ENCODE data around the gene HDAC4.

The HDAC4 gene

GRCh38 chr2:239401067-239401880 is 454 bp upstream of the HDAC4 start (continued):
- peak; percentile 76 for TF ChIP-seq ZNF629 (tag by site-specific recombination; IDR thresholded peaks at IDR 0.05)
- TF ChIP-seq ZNF704 (tag by site-specific recombination; IDR thresholded peaks at IDR 0.05), result no peak
- TF ChIP-seq ZBTB20 (tag by site-specific recombination; IDR thresholded peaks at IDR 0.05), result no peak
- TF ChIP-seq ZNF433 (tag by site-specific recombination; IDR thresholded peaks at IDR 0.05; ENCODE audit: low read depth), result no peak
- peak; percentile 97 for TF ChIP-seq PBX3 (CRISPR knock-in tag; IDR thresholded peaks at IDR 0.05)
- TF ChIP-seq RBAK (tag by site-specific recombination; IDR thresholded peaks at IDR 0.05), result no peak
- peak; percentile 93 for TF ChIP-seq ZNF561 (tag by site-specific recombination; IDR thresholded peaks at IDR 0.05; ENCODE audit: borderline replicate concordance)
- no peak for TF ChIP-seq ZNF548 (tag by site-specific recombination; IDR thresholded peaks at IDR 0.05)
- peak; percentile 26; the same call in 1 of the 2 replicates for TF ChIP-seq CTCF (tag by site-specific recombination; IDR thresholded peaks at IDR 0.05)
- TF ChIP-seq TRIM28 (IDR thresholded peaks at IDR 0.05; ENCODE audit: borderline replicate concordance, low read length), result no peak; the same call in 1 of the 2 replicates
- TF ChIP-seq GLI2 (tag by site-specific recombination; IDR thresholded peaks at IDR 0.05; ENCODE audit: borderline replicate concordance, low read depth), result no peak
- TF ChIP-seq KLF1 (tag by site-specific recombination; IDR thresholded peaks at IDR 0.05), result peak; percentile 86
- TF ChIP-seq WT1 (tag by site-specific recombination; IDR thresholded peaks at IDR 0.05), result peak; percentile 57; the same call in 1 of the 2 replicates
- TF ChIP-seq ZNF658 (tag by site-specific recombination; IDR thresholded peaks at IDR 0.05), result no peak
- TF ChIP-seq ZBTB7A (tag by site-specific recombination; IDR thresholded peaks at IDR 0.05; ENCODE audit: low read depth), result no peak
- TF ChIP-seq TSHZ1 (tag by site-specific recombination; IDR thresholded peaks at IDR 0.05; ENCODE audit: borderline replicate concordance), result no peak
- no peak for TF ChIP-seq ZNF707 (tag by site-specific recombination; IDR thresholded peaks at IDR 0.05)
- TF ChIP-seq BCL11B (tag by site-specific recombination; IDR thresholded peaks at IDR 0.05; ENCODE audit: low read depth), result no peak
- TF ChIP-seq ZNF426 (tag by site-specific recombination; IDR thresholded peaks at IDR 0.05), result no peak
- TF ChIP-seq ZNF221 (tag by site-specific recombination; IDR thresholded peaks at IDR 0.05; ENCODE audit: borderline replicate concordance), result no peak
- TF ChIP-seq ZNF558 (tag by site-specific recombination; IDR thresholded peaks at IDR 0.05), result no peak
- TF ChIP-seq ZNF366 (tag by site-specific recombination; conservative IDR thresholded peaks at IDR 0.05), result no peak
- no peak for TF ChIP-seq ZNF544 (tag by site-specific recombination; IDR thresholded peaks at IDR 0.05)
- TF ChIP-seq PRDM4 (tag by site-specific recombination; IDR thresholded peaks at IDR 0.05), result 0 out of 2 replicates have a peak, but pooled peaks have one; percentile 42
- TF ChIP-seq ZNF768 (tag by site-specific recombination; IDR thresholded peaks at IDR 0.05), result no peak
- no peak for TF ChIP-seq ZNF202 (tag by site-specific recombination; IDR thresholded peaks at IDR 0.05; ENCODE audit: borderline replicate concordance)
- no peak for TF ChIP-seq SCRT1 (tag by site-specific recombination; IDR thresholded peaks at IDR 0.05; ENCODE audit: borderline replicate concordance)
- peak; percentile 27; the same call in 1 of the 2 replicates for TF ChIP-seq HOXD13 (CRISPR knock-in tag; IDR thresholded peaks at IDR 0.05; ENCODE audit: borderline replicate concordance)
- TF ChIP-seq ZFP3 (tag by site-specific recombination; IDR thresholded peaks at IDR 0.05; ENCODE audit: low read depth), result no peak
- TF ChIP-seq ZNF324 (tag by site-specific recombination; IDR thresholded peaks at IDR 0.05), result peak; percentile 93; the same call in 1 of the 2 replicates
